Mesendoderm (in vitro differentiated cells): ENCODE results near the gene CHD9.
"Not testable (repeated sequence)": the region's sequence is repeated elsewhere in the genome, so short reads cannot be mapped to it uniquely, and the experiment has no call there.

Experiments used
- DNase-seq: peaks from one replicate; pipeline ENCODE4 v3.0.0; 2013
- H2AK5ac ChIP-seq: 2 replicates; pipeline ENCODE4 v1.6.1; 2013; ENCODE audit warnings: low read length, inconsistent platforms
- H2BK120ac ChIP-seq: 2 replicates; pipeline ENCODE4 v1.6.1; 2013; ENCODE audit warnings: low read depth, mild to moderate bottlenecking, low read length, moderate library complexity, mixed read lengths
- H2BK15ac ChIP-seq: replicated peaks from 2 replicates; pipeline ENCODE4 v1.6.1; 2013; ENCODE audit warnings: low read depth, mild to moderate bottlenecking, moderate library complexity
- H2BK5ac ChIP-seq: 2 replicates; pipeline ENCODE4 v1.6.1; 2013; ENCODE audit warnings: low read length, inconsistent platforms
- H3K18ac ChIP-seq: 2 replicates; pipeline ENCODE4 v1.6.1; 2013; ENCODE audit warnings: mild to moderate bottlenecking, low read length, mixed read lengths
- H3K23ac ChIP-seq: one replicate; pipeline ENCODE4 v1.6.1; 2013; ENCODE audit warnings: low read length
- H3K27ac ChIP-seq: 2 replicates; pipeline ENCODE4 v1.5.1; 2013; ENCODE audit warnings: low read depth, mild to moderate bottlenecking, inconsistent platforms, low read length, moderate library complexity
- H3K27me3 ChIP-seq: 2 replicates; pipeline ENCODE4 v1.6.1; 2013; ENCODE audit warnings: low read length, control low read depth, mild to moderate bottlenecking, inconsistent platforms; ENCODE audit not compliant: insufficient read depth, poor library complexity
- H3K36me3 ChIP-seq: 2 replicates; pipeline ENCODE4 v1.6.1; 2013; ENCODE audit warnings: low read length, inconsistent platforms; ENCODE audit not compliant: control insufficient read depth, insufficient read depth
- H3K4ac ChIP-seq: one replicate; pipeline ENCODE4 v1.6.1; 2013; ENCODE audit warnings: low read depth, mild to moderate bottlenecking, low read length, moderate library complexity
- H3K4me1 ChIP-seq: 2 replicates; pipeline ENCODE4 v1.6.1; 2013; ENCODE audit warnings: low read depth, low read length, inconsistent platforms; ENCODE audit not compliant: control insufficient read depth
- H3K4me2 ChIP-seq: 2 replicates; pipeline ENCODE4 v1.6.1; 2013; ENCODE audit warnings: low read length
- H3K4me3 ChIP-seq: 2 replicates; pipeline ENCODE4 v1.5.1; 2013; ENCODE audit warnings: mild to moderate bottlenecking, low read length
- H3K56ac ChIP-seq: one replicate; pipeline ENCODE4 v1.6.1; 2013; ENCODE audit warnings: low read length
- H3K79me1 ChIP-seq: 2 replicates; pipeline ENCODE4 v1.6.1; 2013; ENCODE audit warnings: low read length, inconsistent platforms
- H3K79me2 ChIP-seq: 2 replicates; pipeline ENCODE4 v1.6.1; 2013; ENCODE audit warnings: mild to moderate bottlenecking, low read length; ENCODE audit not compliant: control insufficient read depth, insufficient read depth
- H3K9ac ChIP-seq: 2 replicates; pipeline ENCODE4 v1.6.1; 2013; ENCODE audit warnings: low read length, inconsistent platforms
- H4K5ac ChIP-seq: one replicate; pipeline ENCODE4 v1.6.1; 2013; ENCODE audit warnings: low read length
- H4K8ac ChIP-seq: one replicate; pipeline ENCODE4 v1.6.1; 2013; ENCODE audit warnings: low read depth, mild to moderate bottlenecking, control low read depth, low read length, moderate library complexity
- WGBS: extraction: QIAGEN DNeasy Blood & Tissue Kit; methylation state at CpG from one replicate; pipeline ENCODE4 v1.1.7; 2013; ENCODE audit warnings: low lambda C conversion rate, missing lambda C conversion rate; ENCODE audit not compliant: insufficient coverage; ENCODE audit errors: extremely low coverage; 5-methylcytosine and 5-hydroxymethylcytosine counted together

CHD9 gene

GRCh38 chr16:53036066-53036465 lies 18.7 kb upstream of the CHD9 start:
- WGBS, result no CpG with 5 or more reads among the region's 6 CpGs
- H3K27me3 ChIP-seq, result no peaks in the 10 kb centered on the region
- H2AK5ac ChIP-seq, result no peak overlapping the region
- H3K79me2 ChIP-seq, result no peaks in the 10 kb centered on the region
- H3K23ac ChIP-seq, result no peak overlapping the region
- no peak overlapping the region for H2BK15ac ChIP-seq
- H2BK5ac ChIP-seq, result no peak overlapping the region
- H3K4me1 ChIP-seq, result peaks cover 3% of the 10 kb centered on the region
- no peaks in the 10 kb centered on the region for H3K36me3 ChIP-seq
- H3K9ac ChIP-seq, result no peak overlapping the region
- no peak overlapping the region for H3K4me2 ChIP-seq
- no peak overlapping the region for H3K27ac ChIP-seq
- no peak overlapping the region for H3K4ac ChIP-seq
- H3K56ac ChIP-seq, result no peak overlapping the region
- H3K4me3 ChIP-seq, result no peak overlapping the region
- no peak overlapping the region for H2BK120ac ChIP-seq
- H4K5ac ChIP-seq, result no peak overlapping the region
- H3K79me1 ChIP-seq, result no peaks in the 10 kb centered on the region
- H3K18ac ChIP-seq, result no peak overlapping the region
- DNase-seq, result no peak
- H4K8ac ChIP-seq, result no peak overlapping the region

DNA sequence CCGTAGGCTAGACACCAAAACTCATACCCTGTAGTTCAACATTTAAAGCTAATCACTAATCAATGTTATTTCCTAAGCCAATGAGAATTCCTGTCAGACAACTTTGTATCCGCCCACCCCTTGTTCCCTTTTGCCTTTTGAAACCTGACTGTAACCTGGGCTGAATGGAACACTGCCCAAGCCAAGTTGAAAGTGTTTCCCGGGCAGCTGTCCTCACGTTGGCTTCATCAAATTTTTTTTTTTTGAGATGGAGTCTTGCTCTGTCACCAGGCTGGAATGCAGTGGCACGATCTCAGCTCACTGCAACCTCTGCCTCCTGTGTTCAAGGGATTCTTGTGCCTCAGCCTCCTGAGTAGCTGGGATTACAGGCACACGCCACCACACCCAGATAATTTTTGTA lies 18.1 kb upstream of the CHD9 start:
- H3K9ac ChIP-seq, H3K79me1 ChIP-seq, H4K5ac ChIP-seq, H3K4me1 ChIP-seq, H3K23ac ChIP-seq, H3K56ac ChIP-seq, H2BK5ac ChIP-seq, H4K8ac ChIP-seq, H3K4me3 ChIP-seq, H3K4ac ChIP-seq, H3K4me2 ChIP-seq, H3K27ac ChIP-seq, H3K79me2 ChIP-seq, DNase-seq, H2BK120ac ChIP-seq, H2AK5ac ChIP-seq, H3K36me3 ChIP-seq, H3K27me3 ChIP-seq, H2BK15ac ChIP-seq, H3K18ac ChIP-seq: not testable (repeated sequence)
- no CpG with 5 or more reads among the region's 6 CpGs for WGBS

DNA sequence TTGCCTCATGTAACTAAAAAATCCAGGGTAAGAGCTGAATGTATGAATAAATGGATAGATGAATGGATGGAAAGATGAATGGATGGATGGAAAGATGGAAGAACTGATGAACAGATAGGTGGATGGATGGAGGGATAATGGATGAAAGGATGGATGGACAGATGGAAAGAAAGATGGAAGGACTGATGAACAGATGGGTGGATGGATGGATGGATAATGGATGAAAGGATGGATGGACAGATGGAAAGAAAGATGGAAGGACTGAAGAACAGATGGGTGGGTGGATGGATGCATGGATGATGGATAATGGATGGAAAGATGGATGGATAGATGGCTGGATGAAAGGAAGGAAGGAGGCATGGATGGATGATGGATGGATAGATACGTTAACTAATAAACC lies 14.0 kb upstream of the CHD9 start:
- Histone ChIP-seq H3K36me3 (no peaks in the 10 kb centered on the region), H2BK15ac (peak overlapping the region; percentile 20), H2AK5ac (no peak overlapping the region), H2BK5ac (no peak overlapping the region), H2BK120ac (no peak overlapping the region), H3K4me1 (peaks cover 27% of the 10 kb centered on the region), H4K8ac (no peak overlapping the region), H3K23ac (no peak overlapping the region), H3K56ac (no peak overlapping the region), H3K18ac (no peak overlapping the region), H3K79me2 (no peaks in the 10 kb centered on the region), H3K79me1 (no peaks in the 10 kb centered on the region), H3K4ac (no peak overlapping the region), H3K27ac (peak overlapping the region; percentile 26), H3K4me2 (no peak overlapping the region), H4K5ac (no peak overlapping the region), H3K4me3 (no peak overlapping the region), H3K9ac (no peak overlapping the region), H3K27me3 (no peaks in the 10 kb centered on the region)
- no peak for DNase-seq
- no CpG with 5 or more reads among the region's 1 CpG for WGBS

DNA sequence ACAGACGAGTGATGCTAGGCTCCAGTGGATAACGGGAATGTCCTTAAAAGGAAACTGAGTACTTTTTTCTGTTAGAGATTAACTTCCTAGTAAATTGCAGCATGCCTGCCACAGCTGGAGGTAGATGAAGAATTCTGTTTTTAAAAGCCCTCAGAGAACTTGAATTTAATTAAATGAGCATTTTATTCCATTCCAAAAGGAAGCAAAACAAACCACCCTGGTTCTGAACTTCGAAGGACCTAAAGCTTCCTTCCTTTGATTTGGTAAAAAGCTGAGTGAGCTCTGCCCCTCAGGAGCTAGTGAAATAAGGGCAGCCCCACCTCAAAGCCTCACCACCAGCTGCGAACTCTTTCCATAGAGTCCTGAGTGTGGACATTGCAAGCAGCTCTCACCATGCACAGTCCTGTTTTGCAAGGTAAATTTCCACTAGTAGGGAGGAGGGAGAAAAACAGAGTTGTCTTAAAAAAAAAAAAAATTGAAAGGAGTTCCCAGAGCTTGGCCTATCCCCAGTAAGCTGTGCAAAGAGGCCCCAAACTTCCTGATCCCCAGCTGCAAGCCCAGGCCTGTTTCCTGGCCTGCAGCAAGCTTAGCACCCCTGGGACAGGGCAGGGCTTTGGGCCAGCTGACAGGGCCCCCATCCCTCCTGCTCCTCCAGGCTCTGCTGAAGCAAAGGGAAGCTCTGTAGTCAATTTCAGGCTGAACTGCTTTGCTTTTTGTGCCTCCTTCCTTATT lies 13.3 kb upstream of the CHD9 start:
- H3K36me3 ChIP-seq, result no peaks in the 10 kb centered on the region
- peak overlapping the region; percentile 89 for H3K27ac ChIP-seq
- no peak overlapping the region for H3K4me2 ChIP-seq
- peak overlapping the region; percentile 16 for H2BK5ac ChIP-seq
- H3K9ac ChIP-seq, result peak overlapping the region; percentile 26
- peak overlapping the region; percentile 38 for H4K5ac ChIP-seq
- no peak overlapping the region for H4K8ac ChIP-seq
- no peak overlapping the region for H3K23ac ChIP-seq
- peak overlapping the region; percentile 62 for H3K4ac ChIP-seq
- no peak overlapping the region for H3K4me3 ChIP-seq
- peaks cover 27% of the 10 kb centered on the region for H3K4me1 ChIP-seq
- WGBS, result no CpG with 5 or more reads among the region's 4 CpGs
- H3K79me1 ChIP-seq, result no peaks in the 10 kb centered on the region
- no peaks in the 10 kb centered on the region for H3K79me2 ChIP-seq
- H3K27me3 ChIP-seq, result no peaks in the 10 kb centered on the region
- H2AK5ac ChIP-seq, result no peak overlapping the region
- H2BK120ac ChIP-seq, result peak overlapping the region; percentile 78
- peak; percentile 48 for DNase-seq
- H2BK15ac ChIP-seq, result peak overlapping the region; percentile 20
- H3K18ac ChIP-seq, result peak overlapping the region; percentile 86
- H3K56ac ChIP-seq, result peak overlapping the region; percentile 76

DNA sequence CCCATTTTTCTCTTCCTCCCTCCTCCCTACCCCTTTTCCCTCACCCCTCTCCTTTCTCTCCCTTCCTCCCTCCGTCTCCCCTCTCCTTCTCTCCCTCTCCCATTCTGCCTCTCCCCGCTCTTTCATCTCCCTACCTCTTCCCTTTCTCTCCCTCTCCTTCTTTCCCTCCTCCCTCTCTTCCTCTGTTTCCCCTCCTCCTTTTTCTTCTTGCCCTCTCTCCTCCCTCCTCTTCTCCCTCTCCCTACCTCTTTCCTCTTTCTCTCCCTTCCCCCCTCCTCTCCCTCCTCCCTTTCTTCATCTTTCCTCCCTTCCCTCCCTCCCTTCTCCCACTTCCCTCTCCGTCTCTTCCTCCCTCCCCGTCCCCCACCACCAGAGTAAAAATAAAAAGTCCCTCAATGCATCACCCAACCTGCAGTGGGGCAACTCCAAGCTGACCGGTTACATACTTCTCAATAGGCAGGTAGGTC lies 12.5 kb upstream of the CHD9 start:
- no peak overlapping the region for H4K8ac ChIP-seq
- H3K79me2 ChIP-seq, result no peaks in the 10 kb centered on the region
- no peak overlapping the region for H3K4me2 ChIP-seq
- no peaks in the 10 kb centered on the region for H3K79me1 ChIP-seq
- no peaks in the 10 kb centered on the region for H3K36me3 ChIP-seq
- H3K4me3 ChIP-seq, result no peak overlapping the region
- H3K18ac ChIP-seq, result peak overlapping the region; percentile 86
- H3K56ac ChIP-seq, result peak overlapping the region; percentile 76
- WGBS, result 86% methylated on average over 2 of the region's 5 CpGs
- peak overlapping the region; percentile 26 for H3K9ac ChIP-seq
- H2AK5ac ChIP-seq, result no peak overlapping the region
- H4K5ac ChIP-seq, result no peak overlapping the region
- no peak overlapping the region for H2BK5ac ChIP-seq
- no peak overlapping the region for H3K4ac ChIP-seq
- H3K27me3 ChIP-seq, result no peaks in the 10 kb centered on the region
- DNase-seq, result peak; percentile 56
- H2BK120ac ChIP-seq, result peak overlapping the region; percentile 78
- peak overlapping the region; percentile 89 for H3K27ac ChIP-seq
- no peak overlapping the region for H3K23ac ChIP-seq
- no peak overlapping the region for H2BK15ac ChIP-seq
- peaks cover 27% of the 10 kb centered on the region for H3K4me1 ChIP-seq

DNA sequence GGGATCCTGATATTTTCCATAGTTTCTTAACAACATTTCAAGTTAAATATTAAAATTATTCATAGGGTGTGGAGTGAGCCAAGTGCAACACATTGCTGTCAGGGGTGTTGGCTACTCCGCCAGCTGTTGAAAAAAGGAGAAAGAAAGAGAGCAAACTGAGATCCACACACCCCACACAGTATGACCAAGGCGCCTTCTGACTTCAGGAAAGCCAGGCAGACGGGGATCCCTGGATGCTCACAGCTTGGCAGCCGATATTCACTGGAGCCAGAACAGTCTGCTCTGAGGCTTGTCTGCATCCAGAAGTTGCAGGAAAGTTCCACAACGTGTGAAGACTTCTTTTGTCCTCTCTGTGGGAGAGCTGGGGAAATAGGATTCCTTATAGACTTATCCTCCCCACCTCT lies 11.4 kb upstream of the CHD9 start:
- H2BK5ac ChIP-seq, result no peak overlapping the region
- no CpG with 5 or more reads among the region's 5 CpGs for WGBS
- no peak overlapping the region for H3K4ac ChIP-seq
- H2BK15ac ChIP-seq, result peak overlapping the region; percentile 89
- H3K9ac ChIP-seq, result peak overlapping the region; percentile 18
- no peak overlapping the region for H3K4me3 ChIP-seq
- H3K4me1 ChIP-seq, result peaks cover 27% of the 10 kb centered on the region
- no peak overlapping the region for H4K8ac ChIP-seq
- peak overlapping the region; percentile 9 for H3K27ac ChIP-seq
- H3K18ac ChIP-seq, result peak overlapping the region; percentile 28
- H3K56ac ChIP-seq, result peak overlapping the region; percentile 69
- H3K79me2 ChIP-seq, result no peaks in the 10 kb centered on the region
- H3K79me1 ChIP-seq, result no peaks in the 10 kb centered on the region
- peak; percentile 78 for DNase-seq
- H2AK5ac ChIP-seq, result no peak overlapping the region
- H2BK120ac ChIP-seq, result peak overlapping the region; percentile 62
- H4K5ac ChIP-seq, result no peak overlapping the region
- H3K23ac ChIP-seq, result no peak overlapping the region
- H3K27me3 ChIP-seq, result no peaks in the 10 kb centered on the region
- H3K36me3 ChIP-seq, result no peaks in the 10 kb centered on the region
- H3K4me2 ChIP-seq, result peak overlapping the region; percentile 37
